CD4-positive, alpha-beta T cell treated with Interleukin-4 for 4 hours (primary cell): ENCODE results near the gene XPO6.
A peak's percentile ranks its signal among the peaks of the same experiment; 100 is the strongest.

Experiments used
- DNase-seq: peaks from one replicate; pipeline ENCODE4 v3.0.0-alpha.2; 2020

XPO6 gene

GRCh38 chr16:28207399-28207798 lies 4.4 kb downstream of the XPO6 start:
- no peak for DNase-seq

GRCh38 chr16:28205974-28206373 lies 5.8 kb downstream of the XPO6 start:
- no peak for DNase-seq

GRCh38 chr16:28205117-28205899 lies 6.5 kb downstream of the XPO6 start:
- DNase-seq, result no peak

DNA sequence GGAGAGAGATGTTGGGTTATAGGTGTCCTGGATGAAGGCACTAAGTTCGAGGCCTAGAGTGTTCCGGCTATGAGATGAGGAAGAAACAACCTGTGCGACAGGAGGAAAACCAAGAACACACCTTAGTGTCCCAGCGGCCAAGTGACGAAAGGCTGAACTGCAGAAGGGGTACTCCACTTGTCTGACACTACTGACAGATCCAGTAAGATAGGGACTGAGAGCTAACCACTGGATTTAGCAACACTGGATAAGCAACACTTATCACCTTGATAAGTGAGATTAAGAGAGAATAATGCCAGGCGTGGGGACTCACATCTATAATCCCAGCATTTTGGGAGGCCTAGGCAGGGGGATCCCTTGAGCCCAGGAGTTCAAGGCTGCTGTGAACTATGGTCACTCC lies 7.1 kb downstream of the XPO6 start:
- DNase-seq, result no peak

GRCh38 chr16:28204204-28204603 lies 7.6 kb downstream of the XPO6 start:
- no peak for DNase-seq

DNA sequence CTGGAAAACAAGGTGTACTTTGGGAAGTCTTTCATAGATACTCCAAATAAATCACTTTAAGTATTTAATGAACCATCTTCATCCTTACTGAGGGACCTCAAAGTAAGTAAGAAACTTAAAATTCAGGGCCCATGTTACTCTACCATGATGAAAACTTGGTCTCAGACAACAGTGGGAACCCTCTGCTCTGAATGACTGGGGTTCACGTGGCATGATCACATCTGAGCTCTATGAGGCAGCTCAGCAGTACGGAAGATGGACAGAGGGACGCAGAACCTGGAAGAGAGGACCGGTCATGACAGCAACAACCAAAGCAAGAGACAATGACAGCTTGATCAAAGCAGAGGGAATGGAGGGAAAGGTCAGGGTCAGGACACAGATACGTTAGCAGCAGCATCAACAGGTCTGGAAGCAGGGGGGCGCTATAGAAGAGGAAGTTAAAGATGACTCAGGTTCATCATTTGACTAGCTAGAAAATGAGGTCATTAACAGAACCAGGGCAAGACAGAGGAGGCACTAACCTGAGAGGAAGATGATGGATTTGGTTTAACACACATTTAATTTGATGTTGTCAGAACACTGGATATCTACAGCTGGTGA lies 9.5 kb downstream of the XPO6 start:
- DNase-seq, result peak; percentile 54

- DNase-seq, result no peak
These were observed 11.1 kb downstream of the XPO6 start for GRCh38 chr16:28200661-28201060.

GRCh38 chr16:28196387-28196987 lies 15.3 kb downstream of the XPO6 start:
- no peak for DNase-seq

DNA sequence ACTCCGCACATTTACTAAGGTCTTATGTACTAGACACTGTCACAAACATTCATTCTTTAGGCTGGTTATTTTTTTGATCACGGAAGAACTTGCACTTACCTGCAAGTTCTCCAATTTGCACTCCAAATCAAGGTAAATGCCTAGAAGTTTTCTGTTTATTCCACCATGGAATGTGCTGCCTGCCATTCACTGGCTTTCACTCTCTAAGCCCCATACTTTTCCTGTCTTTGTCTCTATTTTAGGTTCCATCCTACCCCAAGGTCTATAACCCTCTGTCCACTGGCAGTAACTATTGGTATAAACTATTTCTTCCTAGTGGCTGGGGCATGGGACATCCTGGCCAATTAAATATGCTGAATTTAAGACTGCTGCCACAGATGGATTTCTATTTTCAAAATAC lies 15.9 kb downstream of the XPO6 start:
- no peak for DNase-seq

- DNase-seq, result peak; percentile 28
These were observed 18.0 kb downstream of the XPO6 start for GRCh38 chr16:28193530-28194423.

DNA sequence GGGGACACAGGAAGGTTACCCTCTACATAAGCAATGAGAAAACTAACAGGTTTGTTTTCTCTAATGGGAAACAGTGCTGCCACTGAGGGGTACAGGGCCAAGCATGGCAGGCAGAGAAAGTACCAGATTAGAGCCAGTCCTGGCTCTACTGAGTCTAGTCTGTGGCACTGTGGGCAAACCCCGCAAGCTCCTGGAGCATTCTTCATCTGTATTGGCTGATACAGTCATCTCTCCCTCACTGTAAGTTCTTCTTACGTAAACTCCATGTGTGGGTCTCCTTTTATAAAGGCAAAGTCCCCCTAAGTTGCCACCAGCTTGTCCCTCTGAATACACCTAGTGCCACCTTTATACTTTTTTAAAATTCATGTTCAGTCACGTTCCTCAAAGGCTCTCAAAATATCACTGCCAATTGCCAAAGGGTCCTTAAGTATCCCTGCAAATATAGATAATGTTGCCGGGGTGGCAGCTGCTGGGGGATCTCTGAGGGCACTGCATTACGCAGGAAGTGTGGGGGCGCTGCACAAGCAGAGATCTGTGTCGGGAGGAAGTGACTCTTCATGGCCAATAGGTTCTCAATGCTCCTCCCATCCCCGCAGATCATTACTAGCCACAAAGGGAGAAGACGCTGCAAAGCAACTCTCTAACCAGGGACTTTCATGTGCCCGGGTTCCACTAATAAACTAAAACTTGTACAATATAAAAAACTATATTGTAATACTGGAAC lies 18.8 kb downstream of the XPO6 start:
- peak; percentile 82 for DNase-seq

- DNase-seq, result no peak
These were observed 20.3 kb downstream of the XPO6 start for GRCh38 chr16:28191364-28191960.

- peak; percentile 52 for DNase-seq
These were observed 22.5 kb downstream of the XPO6 start for GRCh38 chr16:28189245-28189644.

DNA sequence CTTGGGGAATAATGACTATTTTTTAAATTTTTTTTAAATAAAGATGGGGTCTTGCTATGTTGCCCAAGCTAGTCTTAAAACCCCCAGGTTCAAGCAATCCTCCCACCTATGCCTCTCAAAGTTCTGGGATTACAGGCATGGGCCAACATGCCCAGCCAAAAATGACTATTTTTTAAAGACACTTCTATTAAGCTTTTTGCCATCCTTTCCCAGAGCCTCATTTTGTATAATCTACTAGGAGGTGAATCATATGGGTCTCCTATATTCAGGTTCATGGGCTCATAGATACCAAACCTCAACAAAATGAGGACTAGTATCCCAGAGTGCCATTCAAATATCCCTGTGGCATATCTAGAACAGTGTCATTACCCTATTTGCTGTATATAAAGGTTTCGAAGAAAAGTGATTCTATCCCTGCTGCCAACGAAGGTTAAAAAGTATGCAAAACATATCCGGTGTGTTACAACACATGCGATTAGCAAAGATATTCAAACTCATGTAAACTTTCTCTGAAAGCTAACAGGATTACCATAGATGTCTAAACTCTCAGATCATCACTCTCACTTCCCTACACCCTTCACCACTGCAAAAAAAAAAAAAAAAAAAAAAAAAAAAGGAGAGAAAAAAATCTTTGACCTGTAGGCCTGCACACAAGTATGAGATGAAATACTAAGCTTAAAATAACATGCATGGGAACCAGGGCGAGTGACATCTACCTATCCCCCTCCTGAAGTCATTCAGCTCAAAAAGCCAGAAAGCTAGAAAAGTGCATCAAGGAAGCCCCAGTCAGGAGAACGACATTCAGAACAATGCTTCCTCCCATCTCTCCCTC lies 23.5 kb downstream of the XPO6 start:
- DNase-seq, result peak; percentile 35

- DNase-seq, result peak; percentile 65
These were observed 24.2 kb downstream of the XPO6 start for GRCh38 chr16:28187595-28188004.

GRCh38 chr16:28186752-28187151 lies 25.0 kb downstream of the XPO6 start:
- DNase-seq, result peak; percentile 65

- no peak for DNase-seq
These were observed 26.1 kb downstream of the XPO6 start for GRCh38 chr16:28185696-28186095.

GRCh38 chr16:28184625-28185024 lies 27.1 kb downstream of the XPO6 start:
- DNase-seq, result no peak

DNA sequence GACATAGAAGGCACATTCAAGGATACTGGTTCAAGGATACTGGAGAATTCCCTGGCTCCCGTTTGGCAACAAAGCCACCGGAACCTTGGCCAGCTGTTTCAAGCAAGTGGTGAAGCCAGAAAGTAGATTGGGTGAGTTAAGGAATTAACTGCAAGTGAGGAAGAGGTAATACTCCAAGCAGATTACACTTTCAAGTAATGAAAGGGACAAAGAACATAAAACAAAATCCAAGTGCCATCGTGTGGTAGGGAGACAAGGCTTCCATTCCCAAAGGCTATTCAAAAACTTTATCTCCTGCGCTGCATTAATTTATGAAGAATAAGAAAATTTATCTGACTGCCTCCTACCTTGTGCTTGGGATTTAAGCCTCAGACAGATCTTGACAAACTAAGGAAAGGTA lies 27.8 kb downstream of the XPO6 start:
- DNase-seq, result no peak

GRCh38 chr16:28183484-28183883 lies 28.3 kb downstream of the XPO6 start:
- DNase-seq, result no peak

DNA sequence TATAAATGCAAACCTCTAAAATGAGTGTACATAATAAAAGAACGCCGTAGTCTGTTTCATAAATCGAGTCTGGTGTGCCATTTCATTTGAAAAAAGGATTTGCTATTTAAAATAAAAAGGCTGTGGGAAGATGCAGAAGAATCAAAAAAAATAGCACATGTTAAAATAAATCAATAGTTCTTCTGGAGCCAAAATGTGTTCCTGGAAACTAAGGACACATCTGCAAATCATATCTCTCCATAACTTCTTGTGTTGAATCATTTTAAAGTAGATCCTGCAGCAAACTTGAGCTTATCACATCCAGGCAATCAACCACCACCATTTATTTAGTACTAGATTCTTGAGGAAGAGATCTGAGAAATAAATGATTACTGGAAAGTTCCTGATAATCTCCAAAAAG lies 29.0 kb downstream of the XPO6 start:
- DNase-seq, result no peak
